ENCODE data around the gene KRTAP6-3. TPM values are rescaled to one million over a fixed set of nuclear protein-coding genes. Genes with fewer than 3 reads are reported as not detected.

Gene KRTAP6-3
- total and polyA plus RNA-seq, 2 donors from 2014 or later = not detected

DNA sequence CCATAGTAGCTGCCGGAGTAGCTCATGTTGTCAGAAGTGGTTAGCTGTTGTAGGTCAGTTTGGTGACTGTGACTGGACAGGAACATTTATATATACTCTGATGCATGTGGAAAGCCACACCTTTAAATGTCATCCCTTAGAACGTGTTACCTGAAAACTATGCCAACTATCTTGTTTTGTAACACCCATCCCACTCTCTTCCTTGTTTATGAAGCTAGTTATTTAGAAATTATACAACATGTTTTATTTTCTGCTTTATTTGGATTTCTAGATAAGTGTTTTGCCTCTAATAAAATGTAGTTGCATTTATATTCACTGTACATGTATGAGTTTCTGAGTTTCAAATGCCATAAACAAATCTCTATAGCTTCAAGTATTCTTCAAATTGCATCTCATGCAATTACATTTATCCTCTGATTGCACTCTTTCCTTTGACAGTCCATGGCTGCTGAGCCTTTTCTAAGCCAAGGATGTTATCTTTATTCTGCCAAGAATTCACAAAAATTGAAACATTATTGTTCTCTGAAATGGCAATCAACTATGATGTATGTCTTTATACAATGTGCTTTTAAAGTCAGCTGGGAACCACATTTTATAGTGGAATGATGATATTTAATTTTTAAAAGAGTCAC lies 30.9 kb upstream of the KRTAP6-3 start, which contains the start of gene KRTAP19-7:
Gene KRTAP19-7, minus strand, starts transcription at position 51 of the 632 bp plus-strand sequence. Its CDS starts 25 bp downstream, at position 26.
- no peak within 1 kb of the TSS for H3K9ac ChIP-seq (ENCODE audit: low read length in 3 of 3)
- no peaks in the 10 kb centered on the region for H3K4me1 ChIP-seq (ENCODE audit: control insufficient read depth in 2 of 3, insufficient read depth in 2 of 3, low read depth in 1 of 3, low read length in 3 of 3)
- TF ChIP-seq, protein P1, sequence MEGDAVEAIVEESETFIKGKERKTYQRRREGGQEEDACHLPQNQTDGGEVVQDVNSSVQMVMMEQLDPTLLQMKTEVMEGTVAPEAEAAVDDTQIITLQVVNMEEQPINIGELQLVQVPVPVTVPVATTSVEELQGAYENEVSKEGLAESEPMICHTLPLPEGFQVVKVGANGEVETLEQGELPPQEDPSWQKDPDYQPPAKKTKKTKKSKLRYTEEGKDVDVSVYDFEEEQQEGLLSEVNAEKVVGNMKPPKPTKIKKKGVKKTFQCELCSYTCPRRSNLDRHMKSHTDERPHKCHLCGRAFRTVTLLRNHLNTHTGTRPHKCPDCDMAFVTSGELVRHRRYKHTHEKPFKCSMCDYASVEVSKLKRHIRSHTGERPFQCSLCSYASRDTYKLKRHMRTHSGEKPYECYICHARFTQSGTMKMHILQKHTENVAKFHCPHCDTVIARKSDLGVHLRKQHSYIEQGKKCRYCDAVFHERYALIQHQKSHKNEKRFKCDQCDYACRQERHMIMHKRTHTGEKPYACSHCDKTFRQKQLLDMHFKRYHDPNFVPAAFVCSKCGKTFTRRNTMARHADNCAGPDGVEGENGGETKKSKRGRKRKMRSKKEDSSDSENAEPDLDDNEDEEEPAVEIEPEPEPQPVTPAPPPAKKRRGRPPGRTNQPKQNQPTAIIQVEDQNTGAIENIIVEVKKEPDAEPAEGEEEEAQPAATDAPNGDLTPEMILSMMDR (IDR thresholded peaks at IDR 0.05; ENCODE audit: borderline replicate concordance, extremely low read depth, insufficient read depth) = no peak
- DNase-seq (no peak), FAIRE-seq (no peak)
- no peak within 1 kb of the TSS for H3K4me3 ChIP-seq (ENCODE audit: low read length in 3 of 3)
- H3K27me3 ChIP-seq (ENCODE audit: control insufficient read depth, insufficient read depth, low read length) = no peaks in the 10 kb centered on the region
- no peaks in the 10 kb centered on the region for H3K36me3 ChIP-seq (ENCODE audit: control insufficient read depth in 2 of 3, insufficient read depth in 3 of 3, low read length in 3 of 3)
- H3K9me3 ChIP-seq (ENCODE audit: control insufficient read depth in 2 of 3, insufficient read depth in 1 of 3, low read length in 3 of 3) = no peaks in the 10 kb centered on the region
- intact Hi-C loops (cut with DNase I) = no loop called here
- H3K27ac ChIP-seq (ENCODE audit: low read depth in 2 of 2, low read length in 2 of 2) = no peak within 1 kb of the TSS

DNA sequence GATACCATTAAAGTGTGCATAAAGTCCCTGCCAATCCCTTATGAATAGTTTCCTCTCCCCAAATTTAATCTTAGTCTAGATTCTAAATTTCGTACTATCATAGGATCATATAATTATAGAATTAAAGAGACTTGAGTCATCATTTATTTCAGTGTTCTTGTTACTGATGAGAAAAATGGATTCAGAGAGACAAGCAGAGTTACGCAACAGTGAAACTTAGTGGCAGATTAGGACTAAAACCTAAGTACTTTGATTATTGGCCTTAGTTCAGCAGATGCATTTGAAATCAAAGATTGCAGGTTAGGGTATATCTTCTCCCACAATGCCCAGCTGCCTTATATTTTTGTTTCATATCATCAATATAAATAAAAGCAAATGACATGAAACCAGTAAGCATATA lies 30.3 kb upstream of the KRTAP6-3 start:
- H3K9me3 ChIP-seq (ENCODE audit: control insufficient read depth in 2 of 3, insufficient read depth in 1 of 3, low read length in 3 of 3) = no peaks in the 10 kb centered on the region
- TF ChIP-seq, protein P1 (IDR thresholded peaks at IDR 0.05; ENCODE audit: borderline replicate concordance, extremely low read depth, insufficient read depth) = no peak
- H3K36me3 ChIP-seq (ENCODE audit: control insufficient read depth in 2 of 3, insufficient read depth in 3 of 3, low read length in 3 of 3) = no peaks in the 10 kb centered on the region
- H3K4me3 ChIP-seq (ENCODE audit: low read length in 3 of 3) = no peak overlapping the region
- no peaks in the 10 kb centered on the region for H3K27me3 ChIP-seq (ENCODE audit: control insufficient read depth, insufficient read depth, low read length)
- FAIRE-seq = no peak
- H3K9ac ChIP-seq (ENCODE audit: low read length in 3 of 3) = no peak overlapping the region
- no peaks in the 10 kb centered on the region for H3K4me1 ChIP-seq (ENCODE audit: control insufficient read depth in 2 of 3, insufficient read depth in 2 of 3, low read depth in 1 of 3, low read length in 3 of 3)
- intact Hi-C loops (cut with DNase I) = no loop called here
- H3K27ac ChIP-seq (ENCODE audit: low read depth in 2 of 2, low read length in 2 of 2) = no peak overlapping the region
- no peak for DNase-seq

- H3K9me3 ChIP-seq (ENCODE audit: control insufficient read depth in 2 of 3, insufficient read depth in 1 of 3, low read length in 3 of 3) = no peaks in the 10 kb centered on the region
- H3K27ac ChIP-seq (ENCODE audit: low read depth in 2 of 2, low read length in 2 of 2) = no peak overlapping the region
- no peaks in the 10 kb centered on the region for H3K27me3 ChIP-seq (ENCODE audit: control insufficient read depth, insufficient read depth, low read length)
- DNase-seq = no peak
- TF ChIP-seq, protein P1 (IDR thresholded peaks at IDR 0.05; ENCODE audit: borderline replicate concordance, extremely low read depth, insufficient read depth) = no peak
- H3K4me1 ChIP-seq (ENCODE audit: control insufficient read depth in 2 of 3, insufficient read depth in 2 of 3, low read depth in 1 of 3, low read length in 3 of 3) = no peaks in the 10 kb centered on the region
- no peak overlapping the region for H3K9ac ChIP-seq (ENCODE audit: low read length in 3 of 3)
- no peak for FAIRE-seq
- intact Hi-C loops (cut with DNase I) = no loop called here
- no peaks in the 10 kb centered on the region for H3K36me3 ChIP-seq (ENCODE audit: control insufficient read depth in 2 of 3, insufficient read depth in 3 of 3, low read length in 3 of 3)
- no peak overlapping the region for H3K4me3 ChIP-seq (ENCODE audit: low read length in 3 of 3)
Observed at GRCh38 chr21:30563072-30563471, 29.2 kb upstream of the KRTAP6-3 start.

GRCh38 chr21:30563630-30564029 lies 28.6 kb upstream of the KRTAP6-3 start:
- Histone ChIP-seq H3K4me1 (ENCODE audit: control insufficient read depth in 2 of 3, insufficient read depth in 2 of 3, low read depth in 1 of 3, low read length in 3 of 3) (no peaks in the 10 kb centered on the region), H3K4me3 (ENCODE audit: low read length in 3 of 3) (no peak overlapping the region), H3K9me3 (ENCODE audit: control insufficient read depth in 2 of 3, insufficient read depth in 1 of 3, low read length in 3 of 3) (no peaks in the 10 kb centered on the region), H3K27me3 (ENCODE audit: control insufficient read depth, insufficient read depth, low read length) (no peaks in the 10 kb centered on the region), H3K9ac (ENCODE audit: low read length in 3 of 3) (no peak overlapping the region), H3K36me3 (ENCODE audit: control insufficient read depth in 2 of 3, insufficient read depth in 3 of 3, low read length in 3 of 3) (no peaks in the 10 kb centered on the region), H3K27ac (ENCODE audit: low read depth in 2 of 2, low read length in 2 of 2) (no peak overlapping the region)
- no peak for FAIRE-seq
- DNase-seq = no peak
- intact Hi-C loops (cut with DNase I) = no loop called here
- TF ChIP-seq, protein P1 (IDR thresholded peaks at IDR 0.05; ENCODE audit: borderline replicate concordance, extremely low read depth, insufficient read depth) = no peak
